Measurements from ENCODE around the gene PAIP2. TPM values are rescaled to one million over a fixed set of nuclear protein-coding genes. Genes with fewer than 3 reads are reported as not detected.

The PAIP2 gene
- total and polyA plus RNA-seq, 11 donors = 93.2 to 154 (median 132) TPM

GRCh38 chr5:139383993-139384590, 42.4 kb downstream of the PAIP2 start:
- H3K4me1 ChIP-seq = peaks cover 0 to 41% (median 22%) of the 10 kb centered on the region in 12 donors
- H3K27ac ChIP-seq = peak overlapping the region in 4 of 12 donors; percentile 68 to 84 (median 78)
- no peaks in the 10 kb centered on the region for H3K36me3 ChIP-seq
- DNase-seq (peak in 1 of 5 donors; percentile 19), ATAC-seq (peak in 1 of 4 donors; percentile 4)
- H3K9me3 ChIP-seq = no peaks in the 10 kb centered on the region
- WGBS, 4 donors = 81 to 97% (median 88%) methylated on average over 7 of the region's 7 CpGs
- TF ChIP-seq POLR2A (IDR thresholded peaks at IDR 0.05) = no peak
- TF ChIP-seq, protein P1, sequence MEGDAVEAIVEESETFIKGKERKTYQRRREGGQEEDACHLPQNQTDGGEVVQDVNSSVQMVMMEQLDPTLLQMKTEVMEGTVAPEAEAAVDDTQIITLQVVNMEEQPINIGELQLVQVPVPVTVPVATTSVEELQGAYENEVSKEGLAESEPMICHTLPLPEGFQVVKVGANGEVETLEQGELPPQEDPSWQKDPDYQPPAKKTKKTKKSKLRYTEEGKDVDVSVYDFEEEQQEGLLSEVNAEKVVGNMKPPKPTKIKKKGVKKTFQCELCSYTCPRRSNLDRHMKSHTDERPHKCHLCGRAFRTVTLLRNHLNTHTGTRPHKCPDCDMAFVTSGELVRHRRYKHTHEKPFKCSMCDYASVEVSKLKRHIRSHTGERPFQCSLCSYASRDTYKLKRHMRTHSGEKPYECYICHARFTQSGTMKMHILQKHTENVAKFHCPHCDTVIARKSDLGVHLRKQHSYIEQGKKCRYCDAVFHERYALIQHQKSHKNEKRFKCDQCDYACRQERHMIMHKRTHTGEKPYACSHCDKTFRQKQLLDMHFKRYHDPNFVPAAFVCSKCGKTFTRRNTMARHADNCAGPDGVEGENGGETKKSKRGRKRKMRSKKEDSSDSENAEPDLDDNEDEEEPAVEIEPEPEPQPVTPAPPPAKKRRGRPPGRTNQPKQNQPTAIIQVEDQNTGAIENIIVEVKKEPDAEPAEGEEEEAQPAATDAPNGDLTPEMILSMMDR (IDR thresholded peaks at IDR 0.05) = no peak
- no peak overlapping the region for H3K4me3 ChIP-seq
- no peaks in the 10 kb centered on the region for H3K27me3 ChIP-seq
- intact Hi-C loops (cut with DNase I) = no loop called here

- no peak for ATAC-seq
- peak in 1 of 5 donors; percentile 15 for DNase-seq
- H3K4me1 ChIP-seq = peaks cover 0 to 42% (median 23%) of the 10 kb centered on the region in 12 donors
- WGBS, 4 donors = 70 to 78% (median 74%) methylated on average over 9 of the region's 9 CpGs
- intact Hi-C loops (cut with DNase I) = loop anchor here in 1 of 10 donors (5.0 kb wide), 1 partner anchor 38 kb away; no protein-coding TSS in a partner anchor
- peak overlapping the region in 10 of 12 donors; percentile 25 to 60 (median 44) for H3K4me3 ChIP-seq
- H3K27ac ChIP-seq = peak overlapping the region in 11 of 12 donors; percentile 22 to 84 (median 68)
- H3K9me3 ChIP-seq = no peaks in the 10 kb centered on the region
- no peaks in the 10 kb centered on the region for H3K27me3 ChIP-seq
- no peak for TF ChIP-seq POLR2A (IDR thresholded peaks at IDR 0.05)
- TF ChIP-seq, protein P1 (IDR thresholded peaks at IDR 0.05) = no peak
- H3K36me3 ChIP-seq = peaks cover 0 to 3% (median 0%) of the 10 kb centered on the region in 9 donors
Measured at GRCh38 chr5:139384591-139385051, 43.0 kb downstream of the PAIP2 start.

- no peak for TF ChIP-seq POLR2A (IDR thresholded peaks at IDR 0.05)
- TF ChIP-seq, protein P1 (IDR thresholded peaks at IDR 0.05) = peak in 9 of 12 donors; percentile 9 to 52 (median 33)
- intact Hi-C loops (cut with DNase I) = loop anchor here in 1 of 10 donors (5.0 kb wide), 1 partner anchor 37 kb away; no protein-coding TSS in a partner anchor
- peak in 1 of 5 donors; percentile 25 for DNase-seq
- ATAC-seq = peak in 2 of 4 donors; percentile 9 to 47
- no peaks in the 10 kb centered on the region for H3K9me3 ChIP-seq
- H3K27ac ChIP-seq = peak overlapping the region; percentile 22 to 84 (median 67)
- WGBS, 4 donors = 34 to 49% (median 46%) methylated on average over 8 of the region's 8 CpGs
- peaks cover 0 to 3% (median 0%) of the 10 kb centered on the region in 9 donors for H3K36me3 ChIP-seq
- no peaks in the 10 kb centered on the region for H3K27me3 ChIP-seq
- H3K4me3 ChIP-seq = peak overlapping the region in 10 of 12 donors; percentile 25 to 60 (median 44)
- peaks cover 0 to 46% (median 24%) of the 10 kb centered on the region in 12 donors for H3K4me1 ChIP-seq
Measured at GRCh38 chr5:139385061-139386049, 43.7 kb downstream of the PAIP2 start.

All from heart left ventricle (tissue), 16 donors.